Glutamatergic neuron (in vitro differentiated cells): ENCODE data around the gene AGFG1. TPM values are rescaled to one million over a fixed set of nuclear protein-coding genes. Genes with fewer than 3 reads are reported as not detected.

Source experiments
- DNase-seq: peaks from one replicate; pipeline ENCODE4 v3.0.0; 2022
- H3K27ac Mint-ChIP-seq: one replicate; pipeline ENCODE4 v1.8.0; 2020; ENCODE audit warnings: mild to moderate bottlenecking, mixed read lengths, inconsistent platforms; ENCODE audit not compliant: unreplicated experiment
- H3K27me3 Mint-ChIP-seq: one replicate; pipeline ENCODE4 v1.8.0; 2020; ENCODE audit warnings: mild to moderate bottlenecking, moderate library complexity, mixed read lengths, inconsistent platforms; ENCODE audit not compliant: unreplicated experiment
- H3K36me3 Mint-ChIP-seq: one replicate; pipeline ENCODE4 v1.8.0; 2020; ENCODE audit warnings: mild to moderate bottlenecking, mixed read lengths, inconsistent platforms; ENCODE audit not compliant: unreplicated experiment
- H3K4me1 Mint-ChIP-seq: one replicate; pipeline ENCODE4 v1.8.0; 2020; ENCODE audit warnings: mild to moderate bottlenecking, low read depth, mixed read lengths, inconsistent platforms; ENCODE audit not compliant: unreplicated experiment
- H3K4me3 Mint-ChIP-seq: one replicate; pipeline ENCODE4 v1.8.0; 2020; ENCODE audit warnings: mild to moderate bottlenecking, mixed read lengths, inconsistent platforms; ENCODE audit not compliant: unreplicated experiment
- H3K9me3 Mint-ChIP-seq: one replicate; pipeline ENCODE4 v1.8.0; 2020; ENCODE audit warnings: mild to moderate bottlenecking, moderate library complexity, mixed read lengths, inconsistent platforms; ENCODE audit not compliant: unreplicated experiment
- CTCF ChIP-seq: fragments of 200-600 bp; sonication (generic); IDR thresholded peaks from one replicate; pipeline ENCODE4 v1.5.0; 2021; ENCODE audit not compliant: partially characterized antibody, unreplicated experiment
- total RNA-seq: library from RNA; stranded (reverse); fragmentation: NEBNext Ultra II Directional; extraction: Animal tissue kit (Norgen Biotek cat#: 25700); gene quantifications from one replicate; pipeline ENCODE4 v1.2.1, GENCODE V29; 2021; ENCODE audit not compliant: unreplicated experiment

AGFG1 gene
- total RNA-seq, 1 donor from 2014 or later = 108 TPM

GRCh38 chr2:227460833-227461232, 11.1 kb upstream of the AGFG1 start:
- Mint-ChIP-seq H3K4me3 (no peak overlapping the region), H3K36me3 (no peaks in the 10 kb centered on the region), H3K9me3 (peaks cover 6% of the 10 kb centered on the region), H3K27ac (no peak overlapping the region), H3K4me1 (peaks cover 5% of the 10 kb centered on the region), H3K27me3 (peaks cover 4% of the 10 kb centered on the region)
- no peak for TF ChIP-seq CTCF
- no peak for DNase-seq

GRCh38 chr2:227461811-227462461, 10.0 kb upstream of the AGFG1 start:
- TF ChIP-seq CTCF = no peak
- H3K4me3 Mint-ChIP-seq = no peak overlapping the region
- DNase-seq = no peak
- H3K36me3 Mint-ChIP-seq = no peaks in the 10 kb centered on the region
- H3K27me3 Mint-ChIP-seq = peaks cover 4% of the 10 kb centered on the region
- H3K4me1 Mint-ChIP-seq = peaks cover 5% of the 10 kb centered on the region
- no peak overlapping the region for H3K27ac Mint-ChIP-seq
- peaks cover 6% of the 10 kb centered on the region for H3K9me3 Mint-ChIP-seq

GRCh38 chr2:227462462-227462951, 9.4 kb upstream of the AGFG1 start:
- no peak for TF ChIP-seq CTCF
- Mint-ChIP-seq H3K27ac (no peak overlapping the region), H3K36me3 (no peaks in the 10 kb centered on the region), H3K9me3 (peaks cover 4% of the 10 kb centered on the region), H3K4me3 (no peak overlapping the region), H3K27me3 (peaks cover 4% of the 10 kb centered on the region), H3K4me1 (peaks cover 5% of the 10 kb centered on the region)
- DNase-seq = no peak

- Mint-ChIP-seq H3K36me3 (no peaks in the 10 kb centered on the region), H3K9me3 (peaks cover 4% of the 10 kb centered on the region), H3K4me3 (no peak overlapping the region), H3K4me1 (peaks cover 5% of the 10 kb centered on the region), H3K27ac (no peak overlapping the region), H3K27me3 (peaks cover 4% of the 10 kb centered on the region)
- DNase-seq = no peak
- no peak for TF ChIP-seq CTCF
Observed at GRCh38 chr2:227462972-227463931, 8.7 kb upstream of the AGFG1 start.
